ENCODE measurements around the gene GIMAP2.
"Not testable (repeated sequence)": the region's sequence is repeated elsewhere in the genome, so short reads cannot be mapped to it uniquely, and the experiment has no call there.

The GIMAP2 gene

GRCh38 chr7:150665896-150666295, 19.6 kb upstream of the GIMAP2 start:
- no peak overlapping the region for H3K4me3 ChIP-seq (replicated peaks; ENCODE audit: low read depth, low read length)
- TF ChIP-seq CTCF (IDR thresholded peaks at IDR 0.05; ENCODE audit: low read depth, low read length, missing control alignments), result no peak
- DNase-seq (ENCODE audit: extremely low read depth, low read depth), result no peak

- no peak overlapping the region for H3K4me3 ChIP-seq (replicated peaks; ENCODE audit: low read depth, low read length)
- TF ChIP-seq CTCF (IDR thresholded peaks at IDR 0.05; ENCODE audit: low read depth, low read length, missing control alignments), result no peak
- no peak for DNase-seq (ENCODE audit: extremely low read depth, low read depth)
Measured at GRCh38 chr7:150666412-150666811, 19.1 kb upstream of the GIMAP2 start.

DNA sequence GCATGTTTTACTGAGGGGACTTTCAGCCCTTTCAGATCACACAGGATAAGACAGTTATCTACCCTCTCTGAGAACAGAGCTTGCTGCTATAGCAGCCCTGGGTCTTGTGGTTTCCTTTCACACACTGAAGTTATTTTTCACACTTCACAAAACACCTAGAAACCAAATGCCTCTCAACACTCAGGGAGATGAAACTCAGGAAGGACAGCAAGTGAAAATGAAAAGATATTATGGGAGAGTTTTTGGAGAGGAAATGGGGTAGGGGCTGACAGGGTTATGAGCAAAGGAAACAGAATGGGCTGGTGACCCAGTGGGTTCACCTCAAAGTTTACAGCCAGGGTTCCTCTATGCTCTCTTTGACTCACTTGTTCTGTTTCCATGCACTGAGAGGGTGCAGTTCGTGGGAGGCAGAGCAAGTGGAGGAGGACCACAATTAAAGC, 17.0 kb upstream of the GIMAP2 start:
- no peak overlapping the region for H3K4me3 ChIP-seq (replicated peaks; ENCODE audit: low read depth, low read length)
- no peak for TF ChIP-seq CTCF (IDR thresholded peaks at IDR 0.05; ENCODE audit: low read depth, low read length, missing control alignments)
- DNase-seq (ENCODE audit: extremely low read depth, low read depth), result no peak

- no peak overlapping the region for H3K4me3 ChIP-seq (replicated peaks; ENCODE audit: low read depth, low read length)
- no peak for DNase-seq (ENCODE audit: extremely low read depth, low read depth)
- no peak for TF ChIP-seq CTCF (IDR thresholded peaks at IDR 0.05; ENCODE audit: low read depth, low read length, missing control alignments)
Measured at GRCh38 chr7:150668977-150669376, 16.5 kb upstream of the GIMAP2 start.

DNA sequence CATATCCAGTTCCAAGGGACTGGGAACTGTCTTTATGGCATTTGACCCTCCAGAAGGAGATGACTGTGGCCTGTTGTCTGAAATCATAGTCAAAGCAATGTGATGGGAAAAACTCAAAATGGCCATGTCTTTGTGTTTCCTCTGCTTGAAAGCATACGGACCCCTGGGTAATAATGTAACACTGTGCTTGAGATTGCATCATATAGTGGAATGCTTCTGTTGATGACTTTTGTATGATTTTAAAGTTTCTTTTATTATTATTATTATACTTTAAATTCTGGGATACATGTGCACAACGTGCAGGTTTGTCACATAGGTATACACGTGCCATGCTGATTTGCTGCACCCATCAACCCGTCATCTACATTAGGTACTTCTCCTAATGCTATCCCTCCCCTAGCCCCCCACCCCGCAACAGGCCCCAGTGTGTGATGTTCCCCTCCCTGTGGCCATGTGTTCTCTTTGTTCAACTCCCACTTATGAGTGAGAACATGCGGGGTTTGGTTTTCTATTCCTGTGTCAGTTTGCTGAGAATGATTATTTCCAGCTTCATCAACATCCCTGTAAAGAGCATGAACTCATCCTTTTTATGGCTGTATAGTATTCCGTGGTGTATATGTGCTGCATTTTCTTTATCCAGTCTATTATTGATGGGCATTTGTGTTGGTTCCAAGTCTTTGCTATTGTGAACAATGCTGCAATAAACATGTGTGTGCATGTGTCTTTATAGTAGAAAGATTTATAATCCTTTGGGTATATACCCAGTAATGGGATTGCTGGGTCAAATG, 13.5 kb upstream of the GIMAP2 start:
- not testable (repeated sequence) for DNase-seq (ENCODE audit: extremely low read depth, low read depth); H3K4me3 ChIP-seq (replicated peaks; ENCODE audit: low read depth, low read length)

- no peak for TF ChIP-seq CTCF (IDR thresholded peaks at IDR 0.05; ENCODE audit: low read depth, low read length, missing control alignments)
- no peak overlapping the region for H3K4me3 ChIP-seq (replicated peaks; ENCODE audit: low read depth, low read length)
- no peak for DNase-seq (ENCODE audit: extremely low read depth, low read depth)
Measured at GRCh38 chr7:150675714-150676113, 9.8 kb upstream of the GIMAP2 start.

GRCh38 chr7:150676276-150676675, 9.2 kb upstream of the GIMAP2 start:
- not testable (repeated sequence) for H3K4me3 ChIP-seq (replicated peaks; ENCODE audit: low read depth, low read length); DNase-seq (ENCODE audit: extremely low read depth, low read depth)

DNA sequence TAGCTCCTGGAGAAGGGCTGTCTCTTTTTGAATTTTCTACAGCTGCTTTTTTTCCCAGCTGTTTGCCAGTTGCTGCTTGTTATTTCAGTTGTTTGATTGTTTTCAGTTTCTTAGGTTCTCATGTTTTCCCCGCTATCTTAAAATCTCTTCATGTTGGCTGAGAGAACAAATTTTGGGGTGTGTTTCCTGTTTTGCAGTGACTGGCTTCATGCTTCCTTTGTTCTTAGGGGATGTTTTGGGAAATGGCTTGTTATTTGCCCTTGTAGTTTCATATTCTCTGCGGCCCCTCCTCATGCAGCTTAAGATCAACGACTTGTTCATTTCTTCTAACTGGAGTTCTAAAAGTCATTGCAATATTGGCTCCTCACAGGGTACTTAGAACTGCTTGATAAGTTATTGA, 8.7 kb upstream of the GIMAP2 start:
- DNase-seq (ENCODE audit: extremely low read depth, low read depth); H3K4me3 ChIP-seq (replicated peaks; ENCODE audit: low read depth, low read length): not testable (repeated sequence)

DNA sequence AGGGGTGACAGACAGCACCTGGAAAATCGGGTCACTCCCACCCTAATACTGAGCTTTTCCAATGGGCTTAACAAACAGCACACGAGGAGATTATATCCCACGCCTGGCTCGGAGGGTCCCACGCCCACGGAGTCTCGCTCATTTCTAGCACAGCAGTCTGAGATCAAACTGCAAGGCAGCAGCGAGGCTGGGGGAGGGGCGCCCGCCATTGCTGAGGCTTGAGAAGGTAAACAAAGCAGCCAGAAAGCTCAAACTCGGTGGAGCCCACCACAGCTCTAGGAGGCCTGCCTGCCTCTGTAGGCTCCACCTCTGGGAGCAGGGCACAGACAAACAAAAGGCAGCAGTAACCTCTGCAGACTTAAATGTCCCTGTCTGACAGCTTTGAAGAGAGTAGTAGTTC, 6.9 kb upstream of the GIMAP2 start:
- H3K4me3 ChIP-seq (replicated peaks; ENCODE audit: low read depth, low read length); DNase-seq (ENCODE audit: extremely low read depth, low read depth): not testable (repeated sequence)

GRCh38 chr7:150680364-150680763, 5.1 kb upstream of the GIMAP2 start:
- DNase-seq (ENCODE audit: extremely low read depth, low read depth); H3K4me3 ChIP-seq (replicated peaks; ENCODE audit: low read depth, low read length): not testable (repeated sequence)
